Measurements from ENCODE around the gene SEC22B.
"Not testable (repeated sequence)": the region's sequence is repeated elsewhere in the genome, so short reads cannot be mapped to it uniquely, and the experiment has no call there.

The SEC22B gene

GRCh38 chr1:120140656-120141265 lies 35.6 kb downstream of the SEC22B start:
- POLR2A ChIA-PET (ENCODE audit: low non-redundant PET); DNase-seq (ENCODE audit: low spot score); H3K27ac ChIP-seq; CTCF ChIA-PET: not testable (repeated sequence)

- H3K27ac ChIP-seq; POLR2A ChIA-PET (ENCODE audit: low non-redundant PET); DNase-seq (ENCODE audit: low spot score); CTCF ChIA-PET: not testable (repeated sequence)
Observed at GRCh38 chr1:120136086-120136485, 40.2 kb downstream of the SEC22B start.

GRCh38 chr1:120133928-120134325 lies 42.4 kb downstream of the SEC22B start:
- H3K27ac ChIP-seq; CTCF ChIA-PET; POLR2A ChIA-PET (ENCODE audit: low non-redundant PET); DNase-seq (ENCODE audit: low spot score): not testable (repeated sequence)

- no peak for TF ChIP-seq CTCF (conservative IDR thresholded peaks at IDR 0.05; ENCODE audit: low read depth)
- no peak for DNase-seq (ENCODE audit: low spot score)
- CTCF ChIA-PET = no interaction called here
- POLR2A ChIA-PET (ENCODE audit: low non-redundant PET) = no interaction called here
- H3K27ac ChIP-seq = no peak overlapping the region
Observed at GRCh38 chr1:120133228-120133927, 42.9 kb downstream of the SEC22B start.

- CTCF ChIA-PET; POLR2A ChIA-PET (ENCODE audit: low non-redundant PET); DNase-seq (ENCODE audit: low spot score); H3K27ac ChIP-seq: not testable (repeated sequence)
Observed at GRCh38 chr1:120132406-120132763, 43.9 kb downstream of the SEC22B start.

GRCh38 chr1:120131611-120132405 lies 44.5 kb downstream of the SEC22B start:
- DNase-seq (ENCODE audit: low spot score); POLR2A ChIA-PET (ENCODE audit: low non-redundant PET); CTCF ChIA-PET; H3K27ac ChIP-seq: not testable (repeated sequence)

GRCh38 chr1:120127921-120128320 lies 48.4 kb downstream of the SEC22B start:
- CTCF ChIA-PET; H3K27ac ChIP-seq; POLR2A ChIA-PET (ENCODE audit: low non-redundant PET): not testable (repeated sequence)

GRCh38 chr1:120126216-120126615 lies 50.1 kb downstream of the SEC22B start:
- H3K27ac ChIP-seq; POLR2A ChIA-PET (ENCODE audit: low non-redundant PET); CTCF ChIA-PET; DNase-seq (ENCODE audit: low spot score): not testable (repeated sequence)

More at GRCh38 chr1:120127921-120128320, 48.4 kb downstream of the SEC22B start:
- not testable (repeated sequence) for DNase-seq (ENCODE audit: low spot score)

- DNase-seq (ENCODE audit: low spot score); CTCF ChIA-PET; H3K27ac ChIP-seq; POLR2A ChIA-PET (ENCODE audit: low non-redundant PET): not testable (repeated sequence)
Observed at GRCh38 chr1:120124628-120125027, 51.7 kb downstream of the SEC22B start.

GRCh38 chr1:120123813-120124510 lies 52.4 kb downstream of the SEC22B start:
- POLR2A ChIA-PET (ENCODE audit: low non-redundant PET); CTCF ChIA-PET; H3K27ac ChIP-seq; DNase-seq (ENCODE audit: low spot score): not testable (repeated sequence)

- CTCF ChIA-PET; H3K27ac ChIP-seq; POLR2A ChIA-PET (ENCODE audit: low non-redundant PET); DNase-seq (ENCODE audit: low spot score): not testable (repeated sequence)
Observed at GRCh38 chr1:120122262-120122893, 53.9 kb downstream of the SEC22B start.

- CTCF ChIA-PET; H3K27ac ChIP-seq; DNase-seq (ENCODE audit: low spot score); POLR2A ChIA-PET (ENCODE audit: low non-redundant PET): not testable (repeated sequence)
Observed at GRCh38 chr1:120121830-120122229, 54.5 kb downstream of the SEC22B start.

- POLR2A ChIA-PET (ENCODE audit: low non-redundant PET); H3K27ac ChIP-seq; CTCF ChIA-PET; DNase-seq (ENCODE audit: low spot score): not testable (repeated sequence)
Observed at GRCh38 chr1:120120525-120120924, 55.8 kb downstream of the SEC22B start.

GRCh38 chr1:120117371-120118177 lies 58.7 kb downstream of the SEC22B start:
- H3K27ac ChIP-seq; CTCF ChIA-PET; DNase-seq (ENCODE audit: low spot score); POLR2A ChIA-PET (ENCODE audit: low non-redundant PET): not testable (repeated sequence)

GRCh38 chr1:120116094-120116493 lies 60.2 kb downstream of the SEC22B start:
- DNase-seq (ENCODE audit: low spot score); POLR2A ChIA-PET (ENCODE audit: low non-redundant PET); H3K27ac ChIP-seq; CTCF ChIA-PET: not testable (repeated sequence)
